HFFc6 (cell line): ENCODE results near the gene PRR23B. TPM values are rescaled to one million over a fixed set of nuclear protein-coding genes. Genes with fewer than 3 reads are reported as not detected.

Experiments used
- DNase-seq: peaks from one replicate; pipeline ENCODE4 v3.0.0-alpha.2; 2018
- H3K27ac Mint-ChIP-seq: 2 replicates; pipeline ENCODE4 v1.8.0; 2020; ENCODE audit warnings: mild to moderate bottlenecking, mixed read lengths
- H3K27me3 Mint-ChIP-seq: 2 replicates; pipeline ENCODE4 v1.8.0; 2021; ENCODE audit warnings: mild to moderate bottlenecking, moderate library complexity, mixed read lengths; ENCODE audit not compliant: insufficient read depth
- H3K36me3 Mint-ChIP-seq: 2 replicates; pipeline ENCODE4 v1.8.0; 2021; ENCODE audit warnings: low read depth, mixed read lengths
- H3K4me1 Mint-ChIP-seq: 2 replicates; pipeline ENCODE4 v1.8.0; 2020; ENCODE audit warnings: low read depth, mixed read lengths
- H3K4me3 Mint-ChIP-seq: 2 replicates; pipeline ENCODE4 v1.8.0; 2020; ENCODE audit warnings: mild to moderate bottlenecking, moderate library complexity, mixed read lengths
- H3K9me3 Mint-ChIP-seq: 2 replicates; pipeline ENCODE4 v1.8.0; 2020; ENCODE audit warnings: mild to moderate bottlenecking, mixed read lengths
- total RNA-seq, 6 experiments: library from RNA; stranded (reverse); fragmentation: NEBNext Ultra II Directional; extraction: Animal tissue kit (Norgen Biotek cat#: 25700); gene quantifications; 2 replicates in 1 of 6; 3 replicates in 5 of 6; pipeline ENCODE4 v1.2.3, GENCODE V29; 2021
- TF ChIP-seq, protein P1 (sequence below): fragments of 200-600 bp; sonication (generic); IDR thresholded peaks from 2 replicates; pipeline ENCODE4 v1.5.0; 2021; ENCODE audit warnings: antibody characterized with exemption, mild to moderate bottlenecking

The PRR23B gene
- total RNA-seq, 6 experiments from 2014 or later = not detected

DNA sequence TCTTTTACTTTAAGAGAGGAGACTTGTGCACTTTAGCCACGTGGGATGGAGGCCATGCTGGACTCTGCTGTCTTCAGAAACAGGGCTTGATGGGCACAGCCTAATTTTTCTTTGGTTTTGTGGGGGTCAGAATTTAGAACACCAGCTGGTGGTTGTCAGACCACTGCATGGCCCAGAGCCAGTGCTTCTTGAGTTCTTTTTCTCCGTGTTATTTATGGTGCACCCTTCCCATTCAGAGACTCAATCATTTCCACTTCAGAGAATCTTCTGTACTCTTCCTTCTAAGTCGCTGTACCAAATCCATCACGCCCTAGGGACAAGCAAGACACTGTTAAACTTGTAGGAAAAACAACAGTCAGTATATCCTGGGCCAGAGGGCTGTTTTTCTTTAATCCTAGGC, 34.8 kb downstream of the PRR23B start:
- Mint-ChIP-seq H3K4me3 (no peak overlapping the region), H3K27ac (no peak overlapping the region), H3K36me3 (no peaks in the 10 kb centered on the region), H3K4me1 (no peaks in the 10 kb centered on the region), H3K27me3 (peaks cover 13% of the 10 kb centered on the region), H3K9me3 (no peaks in the 10 kb centered on the region)
- TF ChIP-seq, protein P1, sequence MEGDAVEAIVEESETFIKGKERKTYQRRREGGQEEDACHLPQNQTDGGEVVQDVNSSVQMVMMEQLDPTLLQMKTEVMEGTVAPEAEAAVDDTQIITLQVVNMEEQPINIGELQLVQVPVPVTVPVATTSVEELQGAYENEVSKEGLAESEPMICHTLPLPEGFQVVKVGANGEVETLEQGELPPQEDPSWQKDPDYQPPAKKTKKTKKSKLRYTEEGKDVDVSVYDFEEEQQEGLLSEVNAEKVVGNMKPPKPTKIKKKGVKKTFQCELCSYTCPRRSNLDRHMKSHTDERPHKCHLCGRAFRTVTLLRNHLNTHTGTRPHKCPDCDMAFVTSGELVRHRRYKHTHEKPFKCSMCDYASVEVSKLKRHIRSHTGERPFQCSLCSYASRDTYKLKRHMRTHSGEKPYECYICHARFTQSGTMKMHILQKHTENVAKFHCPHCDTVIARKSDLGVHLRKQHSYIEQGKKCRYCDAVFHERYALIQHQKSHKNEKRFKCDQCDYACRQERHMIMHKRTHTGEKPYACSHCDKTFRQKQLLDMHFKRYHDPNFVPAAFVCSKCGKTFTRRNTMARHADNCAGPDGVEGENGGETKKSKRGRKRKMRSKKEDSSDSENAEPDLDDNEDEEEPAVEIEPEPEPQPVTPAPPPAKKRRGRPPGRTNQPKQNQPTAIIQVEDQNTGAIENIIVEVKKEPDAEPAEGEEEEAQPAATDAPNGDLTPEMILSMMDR = no peak
- no peak for DNase-seq

DNA sequence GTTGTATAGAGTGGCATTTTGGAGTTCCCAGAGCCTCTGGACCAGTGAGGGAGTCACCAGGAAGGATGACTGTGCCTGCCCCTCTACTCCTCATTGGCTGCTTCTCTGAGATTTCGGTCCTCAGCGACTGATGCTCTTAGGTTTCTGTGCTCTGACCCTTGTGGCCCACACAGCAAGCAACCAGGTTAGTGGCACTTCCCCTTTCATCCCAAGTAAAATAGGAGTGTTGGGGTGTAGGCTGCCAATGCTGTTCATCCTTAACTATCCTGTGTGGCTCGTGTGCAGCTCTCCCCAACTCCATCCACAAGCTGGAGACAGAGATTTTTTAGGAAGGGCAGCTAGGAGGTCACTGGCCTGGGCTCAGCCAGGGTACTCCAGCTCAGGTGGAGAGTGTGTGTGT, 35.9 kb downstream of the PRR23B start:
- peaks cover 16% of the 10 kb centered on the region for H3K27me3 Mint-ChIP-seq
- H3K4me1 Mint-ChIP-seq = no peaks in the 10 kb centered on the region
- DNase-seq = no peak
- no peaks in the 10 kb centered on the region for H3K9me3 Mint-ChIP-seq
- H3K36me3 Mint-ChIP-seq = no peaks in the 10 kb centered on the region
- no peak overlapping the region for H3K27ac Mint-ChIP-seq
- no peak overlapping the region for H3K4me3 Mint-ChIP-seq
- TF ChIP-seq, protein P1 = no peak

GRCh38 chr3:138976047-138976446, 44.7 kb downstream of the PRR23B start:
- TF ChIP-seq, protein P1 = no peak
- Mint-ChIP-seq H3K4me3 (no peak overlapping the region), H3K27ac (no peak overlapping the region), H3K27me3 (peaks cover 21% of the 10 kb centered on the region), H3K4me1 (peaks cover 10% of the 10 kb centered on the region), H3K36me3 (no peaks in the 10 kb centered on the region), H3K9me3 (no peaks in the 10 kb centered on the region)
- DNase-seq = no peak

DNA sequence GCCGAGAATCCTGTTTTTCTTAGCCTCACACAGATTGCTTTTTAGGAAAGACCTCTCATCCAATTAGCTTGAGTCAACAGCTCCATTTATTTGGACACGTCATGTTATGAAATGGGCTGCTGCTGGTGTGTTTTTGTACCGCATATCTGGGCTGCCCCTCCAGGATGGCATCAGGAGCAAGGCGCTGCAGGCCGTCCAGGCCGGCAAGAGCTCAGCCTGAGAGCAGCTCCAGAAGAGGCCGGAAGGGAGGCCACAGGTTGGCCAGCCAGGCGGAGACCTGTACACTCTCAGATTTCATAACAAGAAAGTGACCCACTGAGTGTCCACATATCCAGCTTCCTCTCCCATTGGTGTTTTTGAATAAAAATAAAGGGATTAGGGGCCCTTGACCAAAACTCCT, 45.4 kb downstream of the PRR23B start:
- peaks cover 25% of the 10 kb centered on the region for H3K27me3 Mint-ChIP-seq
- H3K36me3 Mint-ChIP-seq = no peaks in the 10 kb centered on the region
- no peaks in the 10 kb centered on the region for H3K9me3 Mint-ChIP-seq
- no peak overlapping the region for H3K27ac Mint-ChIP-seq
- no peak overlapping the region for H3K4me3 Mint-ChIP-seq
- DNase-seq = no peak
- peaks cover 10% of the 10 kb centered on the region for H3K4me1 Mint-ChIP-seq
- TF ChIP-seq, protein P1 = no peak

- peaks cover 10% of the 10 kb centered on the region for H3K4me1 Mint-ChIP-seq
- no peak overlapping the region for H3K27ac Mint-ChIP-seq
- no peak overlapping the region for H3K4me3 Mint-ChIP-seq
- H3K9me3 Mint-ChIP-seq = no peaks in the 10 kb centered on the region
- no peak for DNase-seq
- TF ChIP-seq, protein P1 = no peak
- peaks cover 29% of the 10 kb centered on the region for H3K27me3 Mint-ChIP-seq
- H3K36me3 Mint-ChIP-seq = no peaks in the 10 kb centered on the region
Measured at GRCh38 chr3:138974462-138974861, 46.3 kb downstream of the PRR23B start.

- TF ChIP-seq, protein P1 = no peak
- Mint-ChIP-seq H3K4me3 (no peak overlapping the region), H3K27me3 (peaks cover 26% of the 10 kb centered on the region), H3K27ac (no peak overlapping the region), H3K4me1 (peaks cover 10% of the 10 kb centered on the region), H3K9me3 (no peaks in the 10 kb centered on the region), H3K36me3 (no peaks in the 10 kb centered on the region)
- DNase-seq = no peak
Measured at GRCh38 chr3:138972941-138973340, 47.8 kb downstream of the PRR23B start.
